ENCODE measurements around the gene CCDC185.
A peak's percentile ranks its signal among the peaks of the same experiment; 100 is the strongest.
"Not testable (repeated sequence)": the region's sequence is repeated elsewhere in the genome, so short reads cannot be mapped to it uniquely, and the experiment has no call there.

CCDC185 gene

DNA sequence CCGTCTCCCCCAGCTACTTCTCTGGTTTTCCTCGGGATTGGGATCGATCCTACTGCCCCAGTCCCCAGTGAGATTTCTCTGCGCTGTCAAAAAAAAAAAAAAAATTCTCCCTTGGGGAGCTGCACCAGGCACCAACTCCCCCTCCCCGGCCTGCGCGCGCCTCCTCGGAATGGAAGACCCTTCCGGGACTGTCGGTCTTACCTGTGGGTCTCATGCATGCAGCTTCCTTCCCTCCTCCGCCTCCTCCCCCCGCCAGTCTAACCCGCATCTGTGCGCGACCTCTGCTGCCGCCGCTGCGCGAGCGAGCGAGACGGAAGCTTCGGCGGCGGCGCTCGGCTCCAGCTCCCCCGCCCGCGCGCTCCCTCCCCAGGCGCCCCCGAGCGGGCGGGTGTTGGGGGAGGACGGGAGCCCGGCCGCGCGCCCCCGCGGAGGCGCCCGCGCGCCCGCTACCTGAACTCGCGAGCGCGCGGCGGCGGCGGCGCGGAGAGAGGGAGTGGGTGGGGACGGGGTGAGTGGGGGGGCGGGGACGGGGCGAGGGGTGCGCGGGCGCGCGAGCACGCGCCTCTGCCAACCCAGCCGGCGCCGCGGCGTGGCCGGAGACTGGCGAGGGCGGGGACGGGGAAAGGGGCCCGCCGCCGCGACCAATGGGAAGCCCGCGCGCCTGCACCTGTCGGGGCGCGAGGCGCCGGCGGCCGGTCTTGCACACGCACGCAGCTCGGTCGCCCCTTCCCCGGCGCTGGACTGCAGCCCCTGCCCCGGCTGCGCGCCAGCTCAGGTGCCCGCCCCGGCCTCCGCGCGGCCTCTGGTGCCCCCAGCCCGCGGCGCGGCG, 29.1 kb upstream of the CCDC185 start, which contains the start of gene SUSD4:
TSS of gene SUSD4 (minus strand) at position 321 of the 829 bp plus-strand sequence. CDS start 751 bp downstream, outside the sequence.
- H3K36me3 Mint-ChIP-seq, result no peaks in the 10 kb centered on the region
- H3K4me3 Mint-ChIP-seq, result peak within 1 kb of the TSS; percentile 86
- peaks cover 16% of the 10 kb centered on the region for H3K4me1 Mint-ChIP-seq (ENCODE audit: low read depth)
- no peaks in the 10 kb centered on the region for H3K9me3 Mint-ChIP-seq (ENCODE audit: low read depth)
- H3K27ac Mint-ChIP-seq, result no peak within 1 kb of the TSS
- H3K27me3 Mint-ChIP-seq, result no peaks in the 10 kb centered on the region

DNA sequence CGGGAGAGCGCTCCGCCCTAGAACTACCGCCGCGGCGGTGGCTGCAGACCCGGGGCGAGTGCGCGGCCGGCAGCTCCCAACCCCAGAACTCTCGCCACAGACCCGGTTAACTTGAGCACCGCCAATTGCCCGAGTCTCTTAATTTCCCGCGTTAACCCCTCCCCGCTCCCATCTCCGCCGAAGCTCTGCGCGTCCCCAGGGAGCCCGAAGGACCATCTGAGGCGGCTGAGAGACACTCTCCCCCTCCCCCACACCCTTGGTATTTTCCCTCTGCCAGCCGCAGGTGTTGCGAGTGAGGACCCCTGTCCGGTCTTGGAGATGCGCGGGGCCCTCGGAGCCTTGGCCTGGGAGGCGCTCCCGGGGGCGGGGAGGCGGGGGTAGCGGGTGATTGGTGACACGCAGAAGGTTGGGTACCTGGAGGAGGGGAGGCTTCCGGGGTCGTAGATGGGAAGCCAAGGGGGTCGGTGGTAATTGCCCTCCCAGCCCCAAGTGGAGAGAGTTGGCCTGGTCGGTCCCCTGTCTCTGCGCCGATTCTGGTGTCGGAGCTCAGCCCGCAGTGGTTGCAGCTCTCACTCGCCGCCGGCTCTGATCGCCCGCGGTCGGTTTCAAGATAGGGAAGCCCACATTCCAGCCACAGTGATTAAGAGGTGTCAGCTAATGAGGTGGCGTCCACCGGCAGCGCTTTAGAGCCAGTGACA, 28.4 kb upstream of the CCDC185 start:
- H3K36me3 Mint-ChIP-seq, result no peaks in the 10 kb centered on the region
- H3K27me3 Mint-ChIP-seq, result no peaks in the 10 kb centered on the region
- peak overlapping the region; percentile 81 for H3K4me3 Mint-ChIP-seq
- no peak overlapping the region for H3K27ac Mint-ChIP-seq
- no peaks in the 10 kb centered on the region for H3K9me3 Mint-ChIP-seq (ENCODE audit: low read depth)
- H3K4me1 Mint-ChIP-seq (ENCODE audit: low read depth), result peaks cover 16% of the 10 kb centered on the region

DNA sequence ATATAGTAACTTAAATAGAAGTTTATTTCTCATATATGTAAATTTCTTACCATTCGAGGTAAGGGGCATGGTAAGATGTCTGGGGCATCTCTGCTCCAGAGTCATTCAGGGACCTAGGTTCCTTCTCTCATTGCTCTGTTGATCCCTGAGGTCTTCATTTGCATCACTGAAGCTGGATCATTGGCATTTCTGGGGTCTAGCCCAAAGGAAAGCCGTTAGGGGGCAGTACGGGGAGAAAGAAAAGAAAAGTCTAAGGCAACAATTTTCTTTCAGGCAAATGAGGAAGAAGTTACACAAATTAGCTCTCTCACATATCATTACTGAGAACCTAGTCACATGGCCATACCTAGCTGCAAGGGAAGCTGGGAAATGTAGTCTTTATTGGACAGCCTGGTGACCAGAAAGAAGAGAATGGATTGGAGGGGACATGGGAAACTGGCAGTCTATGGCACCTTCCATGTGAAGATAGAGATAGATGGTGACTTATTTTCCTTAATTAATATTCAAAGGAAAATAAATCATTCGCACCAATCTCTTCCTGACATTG, 19.1 kb upstream of the CCDC185 start:
- Mint-ChIP-seq H3K4me3 (no peak overlapping the region), H3K27ac (no peak overlapping the region), H3K36me3 (peaks cover 6% of the 10 kb centered on the region), H3K4me1 (ENCODE audit: low read depth) (no peaks in the 10 kb centered on the region), H3K9me3 (ENCODE audit: low read depth) (peaks cover 8% of the 10 kb centered on the region), H3K27me3 (peaks cover 10% of the 10 kb centered on the region)

DNA sequence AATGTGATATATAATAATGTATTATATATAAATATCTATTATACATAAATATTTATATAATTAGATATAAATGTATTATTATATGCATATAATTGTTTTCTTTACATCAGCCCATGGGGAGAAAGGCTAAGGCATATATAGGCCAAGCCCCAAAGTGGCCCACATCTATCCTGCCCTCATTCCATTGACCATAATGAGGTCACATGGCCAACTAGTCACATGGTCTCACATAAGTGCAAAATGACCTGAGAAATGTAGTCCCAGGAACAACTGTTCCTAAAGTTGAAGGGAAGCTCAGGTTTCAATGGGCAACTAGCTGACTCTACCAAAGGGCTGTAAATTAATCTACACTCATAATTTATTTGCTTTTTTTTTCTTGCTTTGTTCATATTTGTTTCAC, 14.5 kb upstream of the CCDC185 start:
- no peaks in the 10 kb centered on the region for H3K4me1 Mint-ChIP-seq (ENCODE audit: low read depth)
- peaks cover 9% of the 10 kb centered on the region for H3K27me3 Mint-ChIP-seq
- H3K9me3 Mint-ChIP-seq (ENCODE audit: low read depth), result peaks cover 8% of the 10 kb centered on the region
- no peak overlapping the region for H3K27ac Mint-ChIP-seq
- peaks cover 3% of the 10 kb centered on the region for H3K36me3 Mint-ChIP-seq
- no peak overlapping the region for H3K4me3 Mint-ChIP-seq

DNA sequence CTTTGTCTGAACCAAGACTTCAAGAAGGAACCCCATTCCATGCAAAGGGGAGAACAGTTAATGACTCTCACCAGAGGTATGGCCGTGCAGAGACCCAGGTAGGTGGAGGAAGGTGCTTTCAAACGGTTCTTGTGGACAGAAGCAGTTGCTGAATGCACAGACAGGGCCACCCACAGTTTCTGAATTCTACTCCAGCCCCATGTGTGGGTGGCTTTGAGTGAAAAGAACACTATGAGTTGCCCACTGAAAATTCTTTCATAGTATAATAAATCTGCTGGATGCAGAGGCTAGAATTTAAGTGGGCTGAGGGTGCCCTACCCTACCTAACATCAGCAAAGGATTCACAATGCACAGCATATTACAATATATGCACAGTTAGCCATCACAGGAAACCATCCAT, 7.2 kb upstream of the CCDC185 start:
- Mint-ChIP-seq H3K36me3 (no peaks in the 10 kb centered on the region), H3K4me1 (ENCODE audit: low read depth) (no peaks in the 10 kb centered on the region), H3K9me3 (ENCODE audit: low read depth) (no peaks in the 10 kb centered on the region), H3K27me3 (peaks cover 4% of the 10 kb centered on the region), H3K27ac (no peak overlapping the region), H3K4me3 (no peak overlapping the region)

DNA sequence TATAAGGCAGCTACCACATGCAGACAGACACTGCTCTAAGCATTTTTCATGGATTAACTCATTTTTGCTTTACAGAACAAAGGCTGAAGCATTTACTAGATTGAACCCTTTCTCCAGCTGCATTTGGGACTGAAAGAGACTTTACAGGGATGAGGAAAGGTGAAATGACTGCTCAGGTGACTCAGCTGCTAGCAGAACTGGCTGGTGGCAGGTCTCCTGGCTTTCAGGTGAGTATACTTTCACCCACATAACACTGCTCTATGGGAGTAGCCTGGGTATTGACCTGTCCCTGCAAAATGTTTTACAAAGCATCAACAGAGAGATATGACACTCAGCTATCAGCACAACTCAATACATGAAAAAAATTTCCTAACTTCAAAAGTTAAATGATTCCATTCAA, 2.6 kb upstream of the CCDC185 start:
- Mint-ChIP-seq H3K9me3 (ENCODE audit: low read depth) (no peaks in the 10 kb centered on the region), H3K4me1 (ENCODE audit: low read depth) (no peaks in the 10 kb centered on the region), H3K27me3 (peaks cover 17% of the 10 kb centered on the region), H3K27ac (no peak overlapping the region), H3K36me3 (no peaks in the 10 kb centered on the region), H3K4me3 (no peak overlapping the region)

DNA sequence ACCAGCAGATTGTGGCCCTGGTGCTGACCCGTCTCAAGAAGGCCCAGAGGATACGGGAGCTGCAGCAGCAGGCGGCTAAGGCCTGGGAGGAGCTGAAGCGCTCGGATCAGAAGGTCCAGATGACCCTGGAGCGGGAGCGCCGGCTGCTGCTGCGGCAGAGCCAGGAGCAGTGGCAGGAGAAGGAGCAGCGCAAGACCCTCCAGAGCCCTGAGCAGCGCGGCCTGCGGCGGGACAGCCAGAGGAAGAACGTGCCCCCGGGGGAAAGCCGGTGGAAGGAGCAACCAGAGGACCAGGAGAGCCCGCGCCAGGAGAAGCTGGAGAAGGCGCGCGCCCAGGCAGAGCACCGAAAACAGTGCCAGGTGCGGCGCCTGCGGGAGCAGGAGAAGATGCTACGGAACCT, 1.0 kb downstream of the CCDC185 start:
- H3K4me3 Mint-ChIP-seq, result no peak overlapping the region
- no peaks in the 10 kb centered on the region for H3K4me1 Mint-ChIP-seq (ENCODE audit: low read depth)
- H3K9me3 Mint-ChIP-seq (ENCODE audit: low read depth), result no peaks in the 10 kb centered on the region
- no peak overlapping the region for H3K27ac Mint-ChIP-seq
- H3K27me3 Mint-ChIP-seq, result peaks cover 17% of the 10 kb centered on the region
- no peaks in the 10 kb centered on the region for H3K36me3 Mint-ChIP-seq

DNA sequence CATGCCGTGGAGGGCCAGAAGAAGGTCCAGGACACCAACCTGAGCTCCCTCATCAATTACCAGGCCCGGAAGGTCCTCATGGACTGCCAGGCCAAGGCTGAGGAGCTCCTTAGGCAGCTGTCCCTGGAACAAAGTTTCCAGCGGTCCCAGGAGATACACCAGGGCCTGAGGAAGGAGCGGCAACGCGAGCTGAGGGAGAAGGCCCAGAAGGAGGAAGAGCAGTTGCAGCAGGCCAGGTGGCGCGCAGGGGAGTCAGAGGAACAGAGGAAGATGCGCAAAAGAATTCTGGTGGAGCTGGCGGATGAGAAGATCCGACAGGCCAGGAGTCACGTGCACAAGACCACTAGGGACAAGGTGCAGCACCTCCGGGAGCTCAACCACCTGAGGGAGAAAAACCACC, 1.5 kb downstream of the CCDC185 start:
- Mint-ChIP-seq H3K36me3 (no peaks in the 10 kb centered on the region), H3K9me3 (ENCODE audit: low read depth) (no peaks in the 10 kb centered on the region), H3K27ac (no peak overlapping the region), H3K27me3 (peaks cover 17% of the 10 kb centered on the region), H3K4me3 (no peak overlapping the region), H3K4me1 (ENCODE audit: low read depth) (no peaks in the 10 kb centered on the region)

DNA sequence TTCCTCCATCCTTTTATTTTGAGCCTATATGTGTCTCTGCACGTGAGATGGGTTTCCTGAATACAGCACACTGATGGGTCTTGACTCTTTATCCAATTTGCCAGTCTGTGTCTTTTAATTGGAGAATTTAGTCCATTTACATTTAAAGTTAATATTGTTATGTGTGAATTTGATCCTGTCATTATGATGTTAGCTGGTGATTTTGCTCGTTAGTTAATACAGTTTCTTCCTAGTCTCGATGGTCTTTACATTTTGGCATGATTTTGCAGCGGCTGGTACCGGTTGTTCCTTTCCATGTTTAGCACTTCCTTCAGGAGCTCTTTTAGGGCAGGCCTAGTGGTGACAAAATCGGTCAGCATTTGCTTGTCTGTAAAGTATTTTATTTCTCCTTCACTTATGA, 6.2 kb downstream of the CCDC185 start:
- not testable (repeated sequence) for H3K36me3 Mint-ChIP-seq; H3K4me3 Mint-ChIP-seq; H3K9me3 Mint-ChIP-seq (ENCODE audit: low read depth); H3K27ac Mint-ChIP-seq; H3K27me3 Mint-ChIP-seq
- peaks cover 22% of the 10 kb centered on the region for H3K4me1 Mint-ChIP-seq (ENCODE audit: low read depth)

DNA sequence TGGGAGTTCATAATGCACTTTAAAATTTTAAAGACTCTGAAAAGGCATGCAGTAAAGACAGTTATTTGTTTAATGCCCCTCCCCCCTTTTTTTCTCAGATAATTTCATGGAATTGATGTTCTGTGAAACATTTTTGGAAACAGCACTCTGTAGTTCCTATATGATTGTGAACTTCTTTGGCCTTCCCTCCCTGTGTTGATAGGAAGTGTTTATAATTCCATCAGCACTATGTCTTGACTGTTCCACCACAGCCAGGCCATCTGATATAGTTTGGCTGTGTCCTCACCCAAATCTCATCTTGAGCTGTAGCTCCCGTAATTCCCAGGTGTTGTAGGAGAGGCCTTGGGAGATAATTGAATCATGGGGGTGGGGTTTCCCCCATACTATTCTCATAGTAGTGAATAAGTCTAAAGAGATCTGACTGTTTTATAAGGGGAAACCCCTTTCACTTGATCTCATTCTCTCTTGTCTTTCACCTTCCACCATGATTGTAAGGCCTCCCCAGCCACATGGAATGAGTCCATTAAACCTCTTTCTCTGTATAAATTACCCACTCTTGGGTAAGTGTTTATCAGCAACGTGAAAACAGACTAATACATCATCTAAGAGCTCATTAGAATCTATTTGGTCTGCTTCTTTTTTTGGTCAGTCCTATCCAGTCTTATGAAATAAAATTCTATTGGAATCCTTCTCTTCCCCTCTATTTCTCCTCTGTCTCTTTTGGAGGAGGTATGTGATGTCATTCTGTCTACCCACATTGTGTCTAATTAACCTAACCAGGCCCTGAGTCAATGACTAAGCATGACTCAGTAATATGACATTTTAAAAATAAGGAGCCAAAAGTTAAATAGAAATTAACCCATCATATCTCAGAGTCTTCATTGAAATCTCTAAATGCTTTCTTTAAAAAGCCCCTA, 8.9 kb downstream of the CCDC185 start:
- no peaks in the 10 kb centered on the region for H3K36me3 Mint-ChIP-seq
- H3K4me1 Mint-ChIP-seq (ENCODE audit: low read depth), result peaks cover 40% of the 10 kb centered on the region
- no peak overlapping the region for H3K4me3 Mint-ChIP-seq
- no peaks in the 10 kb centered on the region for H3K9me3 Mint-ChIP-seq (ENCODE audit: low read depth)
- H3K27me3 Mint-ChIP-seq, result peaks cover 4% of the 10 kb centered on the region
- peak overlapping the region; percentile 75 for H3K27ac Mint-ChIP-seq

DNA sequence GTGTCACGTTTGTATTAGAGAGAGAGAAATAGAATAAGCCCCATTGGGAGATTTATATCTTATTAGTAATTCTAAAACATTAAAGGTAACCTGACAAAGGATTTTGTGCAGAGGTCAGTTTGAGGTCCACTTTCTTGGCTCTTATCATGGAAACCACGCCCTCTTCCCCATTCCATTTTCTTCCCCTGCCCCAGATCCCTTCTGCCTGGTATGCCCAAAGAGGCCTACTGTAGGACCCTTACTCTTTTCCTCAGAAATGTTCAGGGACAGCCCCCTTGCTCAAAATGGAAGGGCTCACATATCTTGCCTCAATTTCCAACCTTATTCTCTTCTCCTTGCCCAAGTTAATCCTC, 9.6 kb downstream of the CCDC185 start:
- Mint-ChIP-seq H3K9me3 (ENCODE audit: low read depth) (no peaks in the 10 kb centered on the region), H3K27me3 (peaks cover 4% of the 10 kb centered on the region), H3K4me1 (ENCODE audit: low read depth) (peaks cover 40% of the 10 kb centered on the region), H3K4me3 (no peak overlapping the region), H3K36me3 (no peaks in the 10 kb centered on the region), H3K27ac (peak overlapping the region; percentile 75)

DNA sequence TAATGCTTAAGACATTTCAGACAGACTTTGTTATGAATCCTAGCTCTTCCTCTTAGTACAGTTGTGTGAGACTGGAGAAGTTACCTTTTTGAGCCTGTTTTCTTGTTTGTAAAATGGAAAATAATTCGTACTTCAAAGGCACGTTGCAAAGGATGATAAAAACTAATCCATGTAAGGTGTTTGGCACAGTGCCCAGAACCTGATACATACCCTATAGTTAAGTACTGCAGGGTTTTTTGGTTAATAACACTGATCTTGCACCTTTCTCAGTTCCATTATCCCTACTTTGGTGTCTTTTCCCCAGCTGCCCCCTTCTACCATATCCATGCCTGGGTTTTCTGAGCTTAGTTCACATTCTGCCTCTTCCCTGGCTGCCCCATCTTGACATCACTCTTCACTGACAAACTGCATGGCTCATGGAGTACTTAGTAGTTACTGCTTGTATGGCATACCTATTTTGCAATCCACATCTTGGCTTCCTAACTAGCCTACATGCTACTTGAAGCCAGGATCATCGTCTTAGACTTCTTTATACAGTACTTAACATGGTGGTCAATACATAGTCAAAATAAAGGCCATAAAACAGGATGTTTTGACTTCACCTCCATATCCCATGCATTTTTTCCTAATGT, 10.1 kb downstream of the CCDC185 start:
- Mint-ChIP-seq H3K9me3 (ENCODE audit: low read depth) (no peaks in the 10 kb centered on the region), H3K4me1 (ENCODE audit: low read depth) (peaks cover 40% of the 10 kb centered on the region), H3K4me3 (no peak overlapping the region), H3K27ac (peak overlapping the region; percentile 75), H3K27me3 (peaks cover 4% of the 10 kb centered on the region), H3K36me3 (no peaks in the 10 kb centered on the region)

DNA sequence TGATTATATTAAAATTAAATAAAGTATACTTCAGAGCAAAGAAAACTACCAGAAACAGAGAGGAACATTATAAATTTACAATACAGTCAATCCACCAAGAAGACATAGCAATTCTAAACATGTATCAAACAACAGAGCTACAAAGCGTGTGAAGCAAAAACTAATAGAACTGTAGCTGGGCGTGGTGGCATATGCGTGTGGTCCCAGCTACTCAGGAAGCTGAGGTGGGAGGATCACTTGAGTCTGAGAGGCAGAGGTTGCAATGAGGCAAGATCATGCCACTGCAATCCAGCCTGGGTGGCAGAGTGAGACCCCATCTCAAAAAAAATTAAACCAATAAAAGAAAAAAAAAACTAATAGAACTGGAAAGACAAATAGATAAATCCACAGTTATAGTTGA, 12.3 kb downstream of the CCDC185 start:
- Mint-ChIP-seq H3K27me3 (peaks cover 4% of the 10 kb centered on the region), H3K4me1 (ENCODE audit: low read depth) (peaks cover 40% of the 10 kb centered on the region), H3K27ac (no peak overlapping the region), H3K4me3 (no peak overlapping the region), H3K36me3 (no peaks in the 10 kb centered on the region), H3K9me3 (ENCODE audit: low read depth) (no peaks in the 10 kb centered on the region)

DNA sequence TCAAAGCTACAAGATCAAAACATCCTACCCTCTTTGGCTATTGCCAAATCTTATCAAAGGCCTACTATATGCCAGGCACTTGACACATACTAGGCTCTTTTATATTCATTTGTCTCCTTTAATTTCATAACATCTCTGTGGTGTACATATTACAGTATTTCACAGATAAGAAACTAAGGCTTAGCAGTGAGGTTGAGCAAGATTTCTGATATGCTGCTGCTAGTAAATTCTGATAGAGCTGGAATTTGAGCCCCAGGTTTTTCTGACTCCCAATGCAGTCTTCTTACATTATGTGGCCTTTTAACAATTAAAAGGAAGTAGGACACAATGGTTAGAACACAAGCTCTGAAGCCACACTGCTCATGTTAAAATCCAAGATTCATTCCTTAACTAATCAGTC, 16.8 kb downstream of the CCDC185 start:
- no peaks in the 10 kb centered on the region for H3K36me3 Mint-ChIP-seq
- no peaks in the 10 kb centered on the region for H3K9me3 Mint-ChIP-seq (ENCODE audit: low read depth)
- H3K4me3 Mint-ChIP-seq, result no peak overlapping the region
- peaks cover 12% of the 10 kb centered on the region for H3K4me1 Mint-ChIP-seq (ENCODE audit: low read depth)
- peaks cover 6% of the 10 kb centered on the region for H3K27me3 Mint-ChIP-seq
- no peak overlapping the region for H3K27ac Mint-ChIP-seq
